Gastroesophageal sphincter (tissue), 3 donors: Measurements from ENCODE around the gene HOPX.

Experiments used
- EP300 ChIP-seq: sonication (generic); formaldehyde crosslinking; IDR thresholded peaks from one replicate; pipeline ENCODE4 v1.6.1; 2017; ENCODE audit warnings: antibody characterized with exemption, mild to moderate bottlenecking
- POLR2A ChIP-seq, 2 donors: fragments of 450-650 bp; IDR thresholded peaks; one replicate each; pipeline ENCODE4 v1.6.1; 2017; ENCODE audit warnings: antibody characterized with exemption in 2 of 2, mild to moderate bottlenecking in 2 of 2, moderate library complexity in 1 of 2
- POLR2AphosphoS5 ChIP-seq: sonication (generic); formaldehyde crosslinking; IDR thresholded peaks from one replicate; pipeline ENCODE4 v1.6.1; 2017; ENCODE audit warnings: antibody characterized with exemption
- TF ChIP-seq, protein P1 (sequence below), 4 experiments: fragments of 200-600 bp in 2 of 4; fragments of 450-650 bp in 2 of 4; sonication (generic) in 1 of 4; IDR thresholded peaks; one replicate each; pipeline ENCODE4 v1.5.1; 2017 to 2019; ENCODE audit warnings: antibody characterized with exemption in 4 of 4, mild to moderate bottlenecking in 2 of 4, moderate library complexity in 2 of 4

DNA sequence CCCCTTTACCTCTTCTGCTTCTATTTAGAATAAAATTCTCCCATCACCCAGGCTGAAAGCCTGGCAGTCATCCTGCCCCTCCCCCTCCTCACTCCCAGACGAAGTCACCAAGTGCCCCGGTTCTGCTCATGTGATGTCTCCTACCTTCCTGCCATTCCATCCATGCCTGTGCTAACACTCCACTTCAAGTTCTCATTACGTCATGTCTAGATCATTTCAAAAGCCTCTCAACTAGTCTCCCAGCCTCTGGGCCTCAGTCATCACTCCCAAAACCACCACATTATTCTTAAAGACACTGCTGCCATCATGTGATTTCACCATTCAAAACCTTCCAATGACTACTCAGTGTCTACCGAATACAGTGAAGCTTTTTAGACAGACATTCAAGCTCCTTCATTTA lies 17.2 kb upstream of the HOPX start:
- TF ChIP-seq EP300: no peak
- TF ChIP-seq, protein P1, sequence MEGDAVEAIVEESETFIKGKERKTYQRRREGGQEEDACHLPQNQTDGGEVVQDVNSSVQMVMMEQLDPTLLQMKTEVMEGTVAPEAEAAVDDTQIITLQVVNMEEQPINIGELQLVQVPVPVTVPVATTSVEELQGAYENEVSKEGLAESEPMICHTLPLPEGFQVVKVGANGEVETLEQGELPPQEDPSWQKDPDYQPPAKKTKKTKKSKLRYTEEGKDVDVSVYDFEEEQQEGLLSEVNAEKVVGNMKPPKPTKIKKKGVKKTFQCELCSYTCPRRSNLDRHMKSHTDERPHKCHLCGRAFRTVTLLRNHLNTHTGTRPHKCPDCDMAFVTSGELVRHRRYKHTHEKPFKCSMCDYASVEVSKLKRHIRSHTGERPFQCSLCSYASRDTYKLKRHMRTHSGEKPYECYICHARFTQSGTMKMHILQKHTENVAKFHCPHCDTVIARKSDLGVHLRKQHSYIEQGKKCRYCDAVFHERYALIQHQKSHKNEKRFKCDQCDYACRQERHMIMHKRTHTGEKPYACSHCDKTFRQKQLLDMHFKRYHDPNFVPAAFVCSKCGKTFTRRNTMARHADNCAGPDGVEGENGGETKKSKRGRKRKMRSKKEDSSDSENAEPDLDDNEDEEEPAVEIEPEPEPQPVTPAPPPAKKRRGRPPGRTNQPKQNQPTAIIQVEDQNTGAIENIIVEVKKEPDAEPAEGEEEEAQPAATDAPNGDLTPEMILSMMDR (IDR thresholded peaks at IDR 0.05): no peak
- TF ChIP-seq POLR2AphosphoS5: no peak
- TF ChIP-seq POLR2A (IDR thresholded peaks at IDR 0.05): no peak
